ENCODE results near the gene CCR7.

The CCR7 gene

GRCh38 chr17:40559954-40560591 is 5.2 kb downstream of the CCR7 start:
- H3K4me3 ChIP-seq (ENCODE audit: low read depth, low read length), result peak overlapping the region; percentile 44
- TF ChIP-seq, protein P1, sequence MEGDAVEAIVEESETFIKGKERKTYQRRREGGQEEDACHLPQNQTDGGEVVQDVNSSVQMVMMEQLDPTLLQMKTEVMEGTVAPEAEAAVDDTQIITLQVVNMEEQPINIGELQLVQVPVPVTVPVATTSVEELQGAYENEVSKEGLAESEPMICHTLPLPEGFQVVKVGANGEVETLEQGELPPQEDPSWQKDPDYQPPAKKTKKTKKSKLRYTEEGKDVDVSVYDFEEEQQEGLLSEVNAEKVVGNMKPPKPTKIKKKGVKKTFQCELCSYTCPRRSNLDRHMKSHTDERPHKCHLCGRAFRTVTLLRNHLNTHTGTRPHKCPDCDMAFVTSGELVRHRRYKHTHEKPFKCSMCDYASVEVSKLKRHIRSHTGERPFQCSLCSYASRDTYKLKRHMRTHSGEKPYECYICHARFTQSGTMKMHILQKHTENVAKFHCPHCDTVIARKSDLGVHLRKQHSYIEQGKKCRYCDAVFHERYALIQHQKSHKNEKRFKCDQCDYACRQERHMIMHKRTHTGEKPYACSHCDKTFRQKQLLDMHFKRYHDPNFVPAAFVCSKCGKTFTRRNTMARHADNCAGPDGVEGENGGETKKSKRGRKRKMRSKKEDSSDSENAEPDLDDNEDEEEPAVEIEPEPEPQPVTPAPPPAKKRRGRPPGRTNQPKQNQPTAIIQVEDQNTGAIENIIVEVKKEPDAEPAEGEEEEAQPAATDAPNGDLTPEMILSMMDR (IDR thresholded peaks at IDR 0.05; ENCODE audit: borderline replicate concordance, insufficient read depth, low read depth, low read length), result peak; percentile 96

GRCh38 chr17:40559564-40559916 is 5.7 kb downstream of the CCR7 start:
- TF ChIP-seq, protein P1 (IDR thresholded peaks at IDR 0.05; ENCODE audit: borderline replicate concordance, insufficient read depth, low read depth, low read length), result no peak

DNA sequence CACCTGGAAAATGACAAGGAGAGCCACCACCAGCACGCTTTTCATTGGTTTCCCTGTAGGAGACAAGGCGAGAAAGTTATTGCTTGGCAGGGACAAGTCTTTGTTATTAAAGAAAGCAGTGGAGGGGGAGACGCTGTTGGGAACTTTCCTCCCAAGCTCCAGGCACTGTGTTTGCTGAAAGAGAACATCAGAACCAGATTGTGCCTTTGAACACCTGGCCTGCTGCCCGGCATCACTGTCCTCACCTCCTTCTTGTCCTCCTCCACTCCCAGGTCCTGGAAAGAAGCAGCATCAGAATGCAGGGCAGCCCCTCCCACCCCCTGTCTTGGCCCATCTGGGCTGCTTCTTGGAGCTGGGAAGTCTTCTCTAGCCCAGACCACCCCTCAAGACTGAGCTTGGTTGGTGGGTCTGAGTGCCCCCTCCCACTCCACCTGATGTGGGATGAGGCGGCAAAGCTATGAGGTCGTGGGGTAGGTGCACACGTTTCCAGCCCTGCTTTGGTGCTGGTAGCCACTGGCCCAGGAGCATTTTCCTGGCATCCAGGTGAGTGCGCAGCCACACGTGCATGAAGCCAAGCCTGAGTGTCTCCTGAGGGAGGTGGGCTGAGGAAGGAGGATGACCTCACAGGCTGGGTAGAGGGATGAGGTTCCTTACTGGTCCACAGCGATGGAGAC is 6.2 kb downstream of the CCR7 start:
- TF ChIP-seq, protein P1 (IDR thresholded peaks at IDR 0.05; ENCODE audit: borderline replicate concordance, insufficient read depth, low read depth, low read length), result no peak

More at GRCh38 chr17:40559564-40559916, 5.7 kb downstream of the CCR7 start:
- H3K4me3 ChIP-seq (ENCODE audit: low read depth, low read length), result no peak overlapping the region

DNA sequence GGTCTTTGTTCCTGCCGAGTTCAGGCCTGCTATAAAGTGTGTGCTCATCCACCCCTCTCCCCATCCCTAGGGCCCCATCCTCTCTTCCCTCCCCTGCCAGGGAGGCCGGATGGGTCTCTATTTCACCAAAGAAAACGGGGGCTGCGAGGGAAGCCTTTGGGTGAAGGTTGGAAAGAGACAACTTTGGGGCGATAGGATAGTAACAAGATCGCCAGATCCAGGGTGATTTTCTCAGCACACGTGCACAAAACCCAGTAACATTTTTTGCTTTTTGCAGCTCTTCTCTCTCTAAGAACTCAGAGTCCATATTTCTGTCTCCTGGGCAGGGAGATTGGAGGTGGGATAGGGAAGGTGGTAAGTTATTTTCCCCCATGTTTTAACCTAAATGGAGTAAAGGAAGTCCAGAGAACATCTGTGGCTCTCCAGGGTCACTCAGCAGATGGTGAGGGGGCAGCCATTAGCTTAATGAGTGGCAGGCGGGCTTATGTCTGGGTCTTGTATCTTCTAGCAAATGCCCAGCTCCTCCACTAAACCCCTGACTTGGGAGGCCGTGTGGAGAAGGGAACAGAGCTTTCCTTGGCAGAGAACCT is 6.9 kb downstream of the CCR7 start:
- H3K4me3 ChIP-seq (ENCODE audit: low read depth, low read length), result no peak overlapping the region
- TF ChIP-seq, protein P1 (IDR thresholded peaks at IDR 0.05; ENCODE audit: borderline replicate concordance, insufficient read depth, low read depth, low read length), result no peak

More for the DNA sequence above, 6.2 kb downstream of the CCR7 start:
- H3K4me3 ChIP-seq (ENCODE audit: low read depth, low read length), result no peak overlapping the region

- no peak overlapping the region for H3K4me3 ChIP-seq (ENCODE audit: low read depth, low read length)
- TF ChIP-seq, protein P1 (IDR thresholded peaks at IDR 0.05; ENCODE audit: borderline replicate concordance, insufficient read depth, low read depth, low read length), result no peak
Measured at GRCh38 chr17:40557531-40558299, 7.6 kb downstream of the CCR7 start.

- TF ChIP-seq, protein P1 (IDR thresholded peaks at IDR 0.05; ENCODE audit: borderline replicate concordance, insufficient read depth, low read depth, low read length), result no peak
Measured at GRCh38 chr17:40556884-40557414, 8.3 kb downstream of the CCR7 start.

More at GRCh38 chr17:40556884-40557414, 8.3 kb downstream of the CCR7 start:
- no peak overlapping the region for H3K4me3 ChIP-seq (ENCODE audit: low read depth, low read length)
